ENCODE data around the gene UPP2. TPM values are rescaled to one million over a fixed set of nuclear protein-coding genes. Genes with fewer than 3 reads are reported as not detected.

UPP2 gene
- total and polyA plus RNA-seq, 2 of the 13 experiments (the other 11 are each of a cell fraction or from before 2014, with no cell fraction given) = 0.07 to 0.28 TPM

GRCh38 chr2:158127380-158127804, 25.7 kb downstream of the UPP2 start (continued):
- TF ChIP-seq PBX3 (CRISPR knock-in tag; IDR thresholded peaks at IDR 0.05; ENCODE audit: borderline replicate concordance) = no peak
- TF ChIP-seq, protein P1, sequence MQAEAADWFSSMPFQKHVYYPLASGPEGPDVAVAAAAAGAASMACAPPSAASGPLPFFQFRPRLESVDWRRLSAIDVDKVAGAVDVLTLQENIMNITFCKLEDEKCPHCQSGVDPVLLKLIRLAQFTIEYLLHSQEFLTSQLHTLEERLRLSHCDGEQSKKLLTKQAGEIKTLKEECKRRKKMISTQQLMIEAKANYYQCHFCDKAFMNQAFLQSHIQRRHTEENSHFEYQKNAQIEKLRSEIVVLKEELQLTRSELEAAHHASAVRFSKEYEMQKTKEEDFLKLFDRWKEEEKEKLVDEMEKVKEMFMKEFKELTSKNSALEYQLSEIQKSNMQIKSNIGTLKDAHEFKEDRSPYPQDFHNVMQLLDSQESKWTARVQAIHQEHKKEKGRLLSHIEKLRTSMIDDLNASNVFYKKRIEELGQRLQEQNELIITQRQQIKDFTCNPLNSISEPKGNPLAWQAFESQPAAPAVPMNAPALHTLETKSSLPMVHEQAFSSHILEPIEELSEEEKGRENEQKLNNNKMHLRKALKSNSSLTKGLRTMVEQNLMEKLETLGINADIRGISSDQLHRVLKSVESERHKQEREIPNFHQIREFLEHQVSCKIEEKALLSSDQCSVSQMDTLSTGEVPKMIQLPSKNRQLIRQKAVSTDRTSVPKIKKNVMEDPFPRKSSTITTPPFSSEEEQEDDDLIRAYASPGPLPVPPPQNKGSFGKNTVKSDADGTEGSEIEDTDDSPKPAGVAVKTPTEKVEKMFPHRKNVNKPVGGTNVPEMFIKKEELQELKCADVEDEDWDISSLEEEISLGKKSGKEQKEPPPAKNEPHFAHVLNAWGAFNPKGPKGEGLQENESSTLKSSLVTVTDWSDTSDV (CRISPR knock-in tag; IDR thresholded peaks at IDR 0.05) = no peak
- no peak for TF ChIP-seq RARG (CRISPR knock-in tag; IDR thresholded peaks at IDR 0.05; ENCODE audit: low read depth)
- TF ChIP-seq, protein P2, sequence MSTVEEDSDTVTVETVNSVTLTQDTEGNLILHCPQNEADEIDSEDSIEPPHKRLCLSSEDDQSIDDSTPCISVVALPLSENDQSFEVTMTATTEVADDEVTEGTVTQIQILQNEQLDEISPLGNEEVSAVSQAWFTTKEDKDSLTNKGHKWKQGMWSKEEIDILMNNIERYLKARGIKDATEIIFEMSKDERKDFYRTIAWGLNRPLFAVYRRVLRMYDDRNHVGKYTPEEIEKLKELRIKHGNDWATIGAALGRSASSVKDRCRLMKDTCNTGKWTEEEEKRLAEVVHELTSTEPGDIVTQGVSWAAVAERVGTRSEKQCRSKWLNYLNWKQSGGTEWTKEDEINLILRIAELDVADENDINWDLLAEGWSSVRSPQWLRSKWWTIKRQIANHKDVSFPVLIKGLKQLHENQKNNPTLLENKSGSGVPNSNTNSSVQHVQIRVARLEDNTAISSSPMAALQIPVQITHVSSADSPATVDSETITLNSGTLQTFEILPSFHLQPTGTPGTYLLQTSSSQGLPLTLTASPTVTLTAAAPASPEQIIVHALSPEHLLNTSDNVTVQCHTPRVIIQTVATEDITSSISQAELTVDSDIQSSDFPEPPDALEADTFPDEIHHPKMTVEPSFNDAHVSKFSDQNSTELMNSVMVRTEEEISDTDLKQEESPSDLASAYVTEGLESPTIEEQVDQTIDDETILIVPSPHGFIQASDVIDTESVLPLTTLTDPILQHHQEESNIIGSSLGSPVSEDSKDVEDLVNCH (CRISPR knock-in tag; IDR thresholded peaks at IDR 0.05) = no peak
- TF ChIP-seq HOMEZ (CRISPR knock-in tag; IDR thresholded peaks at IDR 0.05; ENCODE audit: low read depth) = peak; percentile 78; the same call in 1 of the 2 replicates
- TF ChIP-seq CEBPB (IDR thresholded peaks at IDR 0.05; ENCODE audit: borderline replicate concordance, low read depth, low read length) = no peak
- 0 out of 2 replicates have a peak, but pooled peaks have one; percentile 24 for TF ChIP-seq GZF1 (CRISPR knock-in tag; IDR thresholded peaks at IDR 0.05)
- TF ChIP-seq ZNF496 (CRISPR knock-in tag; IDR thresholded peaks at IDR 0.05; ENCODE audit: insufficient replicate concordance) = no peak
- no peak for TF ChIP-seq SMAD3 (CRISPR knock-in tag; IDR thresholded peaks at IDR 0.05)
- TF ChIP-seq, protein P3, sequence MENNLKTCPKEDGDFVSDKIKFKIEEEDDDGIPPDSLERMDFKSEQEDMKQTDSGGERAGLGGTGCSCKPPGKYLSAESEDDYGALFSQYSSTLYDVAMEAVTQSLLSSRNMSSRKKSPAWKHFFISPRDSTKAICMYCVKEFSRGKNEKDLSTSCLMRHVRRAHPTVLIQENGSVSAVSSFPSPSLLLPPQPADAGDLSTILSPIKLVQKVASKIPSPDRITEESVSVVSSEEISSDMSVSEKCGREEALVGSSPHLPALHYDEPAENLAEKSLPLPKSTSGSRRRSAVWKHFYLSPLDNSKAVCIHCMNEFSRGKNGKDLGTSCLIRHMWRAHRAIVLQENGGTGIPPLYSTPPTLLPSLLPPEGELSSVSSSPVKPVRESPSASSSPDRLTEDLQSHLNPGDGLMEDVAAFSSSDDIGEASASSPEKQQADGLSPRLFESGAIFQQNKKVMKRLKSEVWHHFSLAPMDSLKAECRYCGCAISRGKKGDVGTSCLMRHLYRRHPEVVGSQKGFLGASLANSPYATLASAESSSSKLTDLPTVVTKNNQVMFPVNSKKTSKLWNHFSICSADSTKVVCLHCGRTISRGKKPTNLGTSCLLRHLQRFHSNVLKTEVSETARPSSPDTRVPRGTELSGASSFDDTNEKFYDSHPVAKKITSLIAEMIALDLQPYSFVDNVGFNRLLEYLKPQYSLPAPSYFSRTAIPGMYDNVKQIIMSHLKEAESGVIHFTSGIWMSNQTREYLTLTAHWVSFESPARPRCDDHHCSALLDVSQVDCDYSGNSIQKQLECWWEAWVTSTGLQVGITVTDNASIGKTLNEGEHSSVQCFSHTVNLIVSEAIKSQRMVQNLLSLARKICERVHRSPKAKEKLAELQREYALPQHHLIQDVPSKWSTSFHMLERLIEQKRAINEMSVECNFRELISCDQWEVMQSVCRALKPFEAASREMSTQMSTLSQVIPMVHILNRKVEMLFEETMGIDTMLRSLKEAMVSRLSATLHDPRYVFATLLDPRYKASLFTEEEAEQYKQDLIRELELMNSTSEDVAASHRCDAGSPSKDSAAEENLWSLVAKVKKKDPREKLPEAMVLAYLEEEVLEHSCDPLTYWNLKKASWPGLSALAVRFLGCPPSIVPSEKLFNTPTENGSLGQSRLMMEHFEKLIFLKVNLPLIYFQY (CRISPR knock-in tag; IDR thresholded peaks at IDR 0.05; ENCODE audit: borderline replicate concordance) = no peak
- 0 out of 2 replicates have a peak, but pooled peaks have one; percentile 38 for TF ChIP-seq ZMYM4 (CRISPR knock-in tag; IDR thresholded peaks at IDR 0.05)
- peak; percentile 27; the same call in 1 of the 2 replicates for TF ChIP-seq DRAP1 (CRISPR knock-in tag; IDR thresholded peaks at IDR 0.05)
